GM12892 (cell line): Measurements from ENCODE around the gene ANKRD55.
"Not testable (repeated sequence)": the region's sequence is repeated elsewhere in the genome, so short reads cannot be mapped to it uniquely, and the experiment has no call there.

Experiments used
- POLR2A ChIP-seq: IDR thresholded peaks from 2 replicates; pipeline ENCODE4 v1.6.1; 2011; ENCODE audit warnings: low read depth, low read length, control low read depth
- POLR2AphosphoS5 ChIP-seq: IDR thresholded peaks from 2 replicates; pipeline ENCODE4 v1.6.1; 2011; ENCODE audit warnings: low read depth, low read length, control low read depth
- TAF1 ChIP-seq: IDR thresholded peaks from 2 replicates; pipeline ENCODE4 v1.6.1; 2011; ENCODE audit warnings: low read depth, mild to moderate bottlenecking, control low read depth, low read length, borderline replicate concordance

DNA sequence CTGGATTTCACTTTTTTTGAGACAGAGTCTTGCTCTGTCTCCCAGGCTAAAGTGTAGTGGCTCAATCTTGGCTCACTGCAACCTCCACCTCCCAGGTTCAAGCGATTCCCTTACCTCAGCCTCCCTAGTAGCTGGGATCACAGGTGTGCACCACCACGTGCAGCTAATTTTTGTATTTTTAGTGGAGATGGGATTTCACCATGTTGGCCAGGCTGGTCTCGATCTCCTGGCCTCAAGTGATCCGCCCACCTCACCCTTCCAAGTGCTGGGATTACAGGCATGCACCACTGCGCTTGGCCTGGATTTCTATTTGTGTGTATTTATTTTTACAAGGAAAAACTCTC is 154.0 kb downstream of the ANKRD55 start:
- TF ChIP-seq POLR2A, TAF1, POLR2AphosphoS5: not testable (repeated sequence)
